ENCODE data around the gene ABTB1.
"Not testable (repeated sequence)": the region's sequence is repeated elsewhere in the genome, so short reads cannot be mapped to it uniquely, and the experiment has no call there.

- TF ChIP-seq POLR2A, CTCF (IDR thresholded peaks at IDR 0.05): not testable (repeated sequence)
These were observed 17.8 kb upstream of the ABTB1 start for GRCh38 chr3:127654993-127655392.
